Measurements from ENCODE around the gene CD27. TPM values are rescaled to one million over a fixed set of nuclear protein-coding genes. Genes with fewer than 3 reads are reported as not detected.

CD27 gene
- total and polyA plus RNA-seq, 10 donors = 49.2 to 193 (median 72.3) TPM

- no peaks in the 10 kb centered on the region for H3K9me3 ChIP-seq
- TF ChIP-seq POLR2AphosphoS5 (IDR thresholded peaks at IDR 0.05) (no peak), POLR2A (IDR thresholded peaks at IDR 0.05) (no peak), CTCF (IDR thresholded peaks at IDR 0.05 in 8 of 11, conservative IDR thresholded peaks at IDR 0.05 in 3 of 11) (no peak)
- no peak for DNase-seq
- peaks cover 0 to 31% (median 20%) of the 10 kb centered on the region in 6 donors for H3K4me1 ChIP-seq
- H3K36me3 ChIP-seq = no peaks in the 10 kb centered on the region
- H3K4me3 ChIP-seq = no peak overlapping the region
- no peak overlapping the region for H3K27ac ChIP-seq
- intact Hi-C loops (cut with DNase I; ENCODE audit: low total_unique reads) = no loop called here
- no peaks in the 10 kb centered on the region for H3K27me3 ChIP-seq (replicated peaks in 1 of 7)
- WGBS, 5 donors = 13 to 21% (median 13%) methylated on average over 1 of the region's 1 CpG
Observed at GRCh38 chr12:6440391-6440790, 4.4 kb upstream of the CD27 start.

DNA sequence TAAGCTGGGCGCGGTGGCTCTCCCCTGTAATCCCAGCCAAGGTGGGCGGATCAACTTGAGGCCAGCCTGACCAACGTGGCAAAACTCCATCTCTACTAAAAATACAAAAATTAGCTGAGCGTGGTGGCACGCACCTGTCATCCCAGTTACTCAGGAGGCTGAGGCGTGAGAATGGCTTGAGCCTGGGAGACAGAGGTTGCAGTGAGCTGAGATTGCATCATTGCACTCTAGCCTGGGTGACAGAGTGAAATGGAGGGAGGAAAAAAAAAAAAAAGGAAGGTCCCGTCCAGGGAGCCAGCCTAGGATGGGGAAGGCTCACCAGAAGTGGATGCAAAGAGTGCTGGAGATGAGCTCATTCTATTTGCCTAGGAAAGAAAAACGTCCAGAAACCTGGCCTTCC is 1.9 kb upstream of the CD27 start:
- TF ChIP-seq POLR2AphosphoS5 (IDR thresholded peaks at IDR 0.05) (no peak), POLR2A (IDR thresholded peaks at IDR 0.05) (no peak), CTCF (IDR thresholded peaks at IDR 0.05 in 8 of 11, conservative IDR thresholded peaks at IDR 0.05 in 3 of 11) (no peak)
- 71 to 83% (median 76%) methylated on average over 9 of the region's 9 CpGs for WGBS, 5 donors
- Histone ChIP-seq H3K27ac (peak overlapping the region in 7 of 8 donors; percentile 53 to 90 (median 83)), H3K9me3 (no peaks in the 10 kb centered on the region), H3K36me3 (peaks cover 0 to 18% (median 2%) of the 10 kb centered on the region in 6 donors), H3K4me3 (no peak overlapping the region), H3K4me1 (peaks cover 0 to 55% (median 30%) of the 10 kb centered on the region in 6 donors), H3K27me3 (replicated peaks in 1 of 7) (no peaks in the 10 kb centered on the region)
- no peak for DNase-seq
- intact Hi-C loops (cut with DNase I; ENCODE audit: low total_unique reads) = no loop called here

GRCh38 chr12:6443361-6443983 is 1.3 kb upstream of the CD27 start:
- Histone ChIP-seq H3K27me3 (replicated peaks in 1 of 7) (no peaks in the 10 kb centered on the region), H3K4me1 (peaks cover 0 to 62% (median 34%) of the 10 kb centered on the region in 6 donors), H3K36me3 (peaks cover 0 to 25% (median 2%) of the 10 kb centered on the region in 6 donors), H3K4me3 (peak overlapping the region in 1 of 8 donors; percentile 5), H3K9me3 (no peaks in the 10 kb centered on the region), H3K27ac (peak overlapping the region; percentile 53 to 90 (median 76))
- TF ChIP-seq POLR2A (IDR thresholded peaks at IDR 0.05) (no peak), POLR2AphosphoS5 (IDR thresholded peaks at IDR 0.05) (peak in 1 of 3 donors; percentile 44)
- intact Hi-C loops (cut with DNase I; ENCODE audit: low total_unique reads) = no loop called here
- WGBS, 5 donors = 31 to 37% (median 34%) methylated on average over 9 of the region's 9 CpGs
- no peak for DNase-seq

- Histone ChIP-seq H3K9me3 (no peaks in the 10 kb centered on the region), H3K4me3 (peak overlapping the region in 1 of 8 donors; percentile 76), H3K27ac (peak overlapping the region; percentile 53 to 90 (median 76)), H3K27me3 (replicated peaks in 1 of 7) (no peaks in the 10 kb centered on the region), H3K4me1 (peaks cover 0 to 67% (median 34%) of the 10 kb centered on the region in 6 donors), H3K36me3 (peaks cover 0 to 25% (median 2%) of the 10 kb centered on the region in 6 donors)
- no peak for TF ChIP-seq POLR2A (IDR thresholded peaks at IDR 0.05)
- TF ChIP-seq POLR2AphosphoS5 (IDR thresholded peaks at IDR 0.05) = no peak
- intact Hi-C loops (cut with DNase I; ENCODE audit: low total_unique reads) = no loop called here
- no peak for DNase-seq
- WGBS, 5 donors = 62 to 77% (median 73%) methylated on average over 4 of the region's 4 CpGs
Observed at GRCh38 chr12:6444031-6444430, 724 bp upstream of the CD27 start.

DNA sequence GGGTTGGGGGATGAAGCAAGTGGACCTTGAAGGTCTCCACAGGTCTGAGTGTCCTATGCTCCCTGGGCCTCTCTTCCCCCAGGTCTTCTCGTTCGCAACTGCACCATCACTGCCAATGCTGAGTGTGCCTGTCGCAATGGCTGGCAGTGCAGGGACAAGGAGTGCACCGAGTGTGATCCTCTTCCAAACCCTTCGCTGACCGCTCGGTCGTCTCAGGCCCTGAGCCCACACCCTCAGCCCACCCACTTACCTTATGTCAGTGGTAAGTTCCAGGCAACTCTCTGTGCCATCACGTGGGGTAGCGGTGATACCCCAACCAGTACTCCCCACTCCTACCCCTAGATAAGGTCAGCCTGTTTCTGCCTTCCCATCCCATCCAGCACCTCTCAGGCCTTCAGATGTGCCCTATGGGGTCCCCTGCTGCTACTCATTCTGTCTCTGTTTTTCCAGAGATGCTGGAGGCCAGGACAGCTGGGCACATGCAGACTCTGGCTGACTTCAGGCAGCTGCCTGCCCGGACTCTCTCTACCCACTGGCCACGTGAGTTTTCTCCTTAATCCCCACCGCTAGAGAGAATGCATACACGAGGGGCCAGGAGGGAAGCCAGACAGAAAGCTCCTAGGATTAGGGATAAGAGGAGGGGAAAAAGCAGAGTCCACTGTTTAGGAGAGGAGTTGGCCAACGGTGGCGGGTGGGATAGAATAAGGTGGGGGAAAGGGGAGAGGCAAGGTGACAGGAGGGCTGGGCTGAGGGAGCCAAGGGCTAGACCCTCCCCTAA is 5.5 kb downstream of the CD27 start:
- intact Hi-C loops (cut with DNase I; ENCODE audit: low total_unique reads) = no loop called here
- H3K4me1 ChIP-seq = peaks cover 19 to 98% (median 55%) of the 10 kb centered on the region in 6 donors
- no peaks in the 10 kb centered on the region for H3K27me3 ChIP-seq (replicated peaks in 1 of 7)
- no peaks in the 10 kb centered on the region for H3K9me3 ChIP-seq
- H3K27ac ChIP-seq = peak overlapping the region; percentile 85 to 99 (median 98)
- peak overlapping the region in 6 of 8 donors; percentile 68 to 92 (median 74) for H3K4me3 ChIP-seq
- TF ChIP-seq POLR2A (IDR thresholded peaks at IDR 0.05) = no peak
- TF ChIP-seq POLR2AphosphoS5 (IDR thresholded peaks at IDR 0.05) = no peak
- TF ChIP-seq CTCF (IDR thresholded peaks at IDR 0.05 in 8 of 11, conservative IDR thresholded peaks at IDR 0.05 in 3 of 11) = no peak
- DNase-seq = no peak
- peaks cover 0 to 63% (median 18%) of the 10 kb centered on the region in 6 donors for H3K36me3 ChIP-seq
- 75 to 88% (median 82%) methylated on average over 16 of the region's 16 CpGs for WGBS, 5 donors

Data from spleen (tissue), 11 donors.